ENCODE data around the gene HMOX1.

Gene HMOX1

DNA sequence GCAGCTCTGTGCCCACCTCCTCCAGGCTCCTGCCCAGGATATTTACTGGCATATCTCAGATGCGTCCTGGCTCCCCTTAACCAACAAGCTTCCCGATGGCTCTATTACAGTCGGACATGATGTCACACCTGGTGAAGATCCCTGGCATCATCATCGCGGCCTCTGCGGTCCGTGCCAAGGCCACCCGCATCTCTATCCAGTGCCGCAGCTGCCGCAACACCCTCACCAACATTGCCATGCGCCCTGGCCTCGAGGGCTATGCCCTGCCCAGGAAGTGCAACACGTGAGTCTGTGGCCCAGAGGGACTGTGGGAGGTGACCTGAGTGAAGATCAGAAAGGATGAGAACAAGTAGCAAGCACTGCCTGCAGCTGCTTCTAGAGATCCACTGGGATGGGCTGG is 25.5 kb downstream of the HMOX1 start:
- no peak for DNase-seq (ENCODE audit: low read depth)

- no peak for DNase-seq (ENCODE audit: low read depth)
Measured at GRCh38 chr22:35407362-35407761, 26.5 kb downstream of the HMOX1 start.

DNA sequence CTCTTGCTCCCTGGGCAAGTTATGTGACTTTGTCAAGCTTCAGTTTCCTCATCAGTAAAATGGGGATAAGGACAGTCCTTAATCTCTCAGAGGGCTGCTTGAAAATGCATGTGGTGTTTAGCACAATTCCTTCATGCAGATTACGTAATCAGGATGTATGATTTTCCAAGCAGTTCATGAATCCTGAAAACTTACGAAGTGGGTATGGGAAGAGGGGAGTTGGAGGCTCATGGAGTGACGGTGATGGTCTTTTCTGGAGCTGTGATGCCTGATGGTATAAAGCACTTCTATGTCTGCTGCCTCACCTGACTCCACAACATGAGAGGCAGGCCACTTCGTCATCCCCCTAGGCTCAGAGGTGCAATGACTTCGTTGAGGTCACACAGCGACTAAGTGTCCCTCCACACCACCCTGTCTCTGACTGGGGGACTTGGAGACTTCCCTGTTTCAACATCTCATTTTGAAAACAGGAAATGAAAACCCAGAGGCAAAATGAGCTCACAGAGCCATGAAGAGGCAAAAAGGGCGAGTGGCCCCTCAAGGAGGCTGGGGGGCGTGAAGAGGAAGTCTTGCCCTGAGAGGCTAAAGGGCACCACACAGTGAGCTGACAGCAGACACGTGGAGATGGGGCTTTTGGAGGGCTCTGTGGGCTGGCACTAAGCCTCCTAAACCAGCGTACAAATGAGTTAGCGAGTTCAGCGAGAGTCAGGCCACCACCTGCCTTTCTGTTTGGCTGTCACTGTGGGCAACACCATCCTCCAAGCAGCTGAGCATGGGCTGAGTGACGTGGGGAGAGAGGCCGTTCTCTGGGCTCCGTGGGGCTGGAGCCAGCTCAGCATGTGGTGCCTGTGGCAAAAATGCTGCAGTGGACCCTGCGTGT is 29.1 kb downstream of the HMOX1 start:
- DNase-seq (ENCODE audit: low read depth): no peak

GRCh38 chr22:35410663-35411034 is 29.8 kb downstream of the HMOX1 start:
- DNase-seq (ENCODE audit: low read depth): no peak

DNA sequence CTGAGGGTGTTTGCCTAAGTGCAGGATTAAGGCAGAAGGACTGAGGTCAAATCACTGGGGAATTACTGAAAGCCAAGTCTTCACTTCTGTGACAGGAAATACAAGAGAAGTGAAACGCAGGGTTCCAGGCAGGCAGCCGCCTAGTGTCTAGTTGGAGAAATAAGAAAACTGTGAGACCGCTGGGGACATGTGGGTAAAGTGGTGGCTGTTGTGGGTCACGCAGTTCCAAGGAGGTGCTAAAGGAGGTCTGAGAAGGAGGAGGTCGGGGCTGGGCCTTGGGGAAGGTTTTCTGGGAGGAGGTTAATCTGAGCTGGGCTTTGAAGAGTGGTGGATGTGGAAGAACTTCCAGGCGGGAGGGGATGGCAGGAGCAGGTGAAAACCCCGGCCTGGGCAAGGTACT is 30.2 kb downstream of the HMOX1 start:
- DNase-seq (ENCODE audit: low read depth): no peak

DNA sequence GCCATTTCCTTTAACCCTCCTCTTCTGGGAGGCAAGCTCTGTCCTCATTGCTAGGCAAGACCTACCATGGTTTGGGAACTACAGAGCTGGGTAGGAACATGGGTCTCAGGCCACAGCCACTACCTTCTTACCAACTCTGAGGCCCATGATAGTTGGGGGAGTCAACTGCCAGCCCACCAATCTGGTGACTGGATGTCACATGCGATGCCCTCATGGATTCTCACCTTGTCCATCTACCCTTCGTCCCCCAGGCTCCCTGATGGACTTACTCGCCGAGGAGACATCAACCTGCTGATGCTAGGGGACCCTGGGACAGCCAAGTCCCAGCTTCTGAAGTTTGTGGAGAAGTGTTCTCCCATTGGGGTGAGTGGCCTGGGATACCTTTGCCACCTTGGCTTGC is 32.7 kb downstream of the HMOX1 start:
- no peak for DNase-seq (ENCODE audit: low read depth)

GRCh38 chr22:35417606-35418005 is 36.7 kb downstream of the HMOX1 start:
- DNase-seq (ENCODE audit: low read depth): no peak

DNA sequence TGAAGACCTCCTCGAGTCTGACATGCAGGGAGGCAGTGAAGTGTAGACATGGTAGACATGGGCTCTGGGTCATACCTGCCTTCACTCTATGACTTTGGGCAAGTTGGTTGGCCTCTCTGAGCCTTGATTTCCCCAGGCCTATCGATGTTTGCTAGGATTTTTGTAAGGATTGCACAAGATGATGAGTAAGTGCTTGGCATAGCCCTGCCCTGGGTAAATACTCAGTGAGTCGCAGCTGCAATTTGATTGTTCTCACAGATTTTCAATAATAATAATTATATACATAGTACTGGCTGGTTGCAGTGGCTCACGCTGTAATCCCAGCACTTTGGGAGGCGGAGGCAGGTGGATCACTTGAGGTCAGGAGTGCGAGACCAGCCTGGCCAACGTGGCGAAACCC is 37.2 kb downstream of the HMOX1 start:
- no peak for DNase-seq (ENCODE audit: low read depth)

DNA sequence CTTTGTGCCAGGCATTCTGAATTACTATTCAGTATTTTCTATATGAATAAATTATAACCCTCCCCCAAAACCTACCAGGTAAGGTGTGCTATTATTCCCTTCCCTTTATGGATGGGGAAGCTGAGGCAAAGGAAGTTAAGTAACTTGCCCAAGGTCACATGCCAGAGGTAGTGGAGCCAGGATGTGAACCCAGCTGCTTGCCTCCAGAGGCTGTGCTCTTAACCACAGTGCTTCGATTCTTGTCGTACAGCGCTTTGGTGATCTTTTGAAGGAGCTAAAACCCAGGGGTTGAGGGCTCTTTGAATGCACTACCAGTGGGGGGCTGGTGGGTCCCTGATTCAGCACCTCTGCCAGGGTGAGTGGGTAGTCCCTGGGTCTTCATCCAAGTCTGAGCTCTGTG is 37.8 kb downstream of the HMOX1 start:
- DNase-seq (ENCODE audit: low read depth): no peak

DNA sequence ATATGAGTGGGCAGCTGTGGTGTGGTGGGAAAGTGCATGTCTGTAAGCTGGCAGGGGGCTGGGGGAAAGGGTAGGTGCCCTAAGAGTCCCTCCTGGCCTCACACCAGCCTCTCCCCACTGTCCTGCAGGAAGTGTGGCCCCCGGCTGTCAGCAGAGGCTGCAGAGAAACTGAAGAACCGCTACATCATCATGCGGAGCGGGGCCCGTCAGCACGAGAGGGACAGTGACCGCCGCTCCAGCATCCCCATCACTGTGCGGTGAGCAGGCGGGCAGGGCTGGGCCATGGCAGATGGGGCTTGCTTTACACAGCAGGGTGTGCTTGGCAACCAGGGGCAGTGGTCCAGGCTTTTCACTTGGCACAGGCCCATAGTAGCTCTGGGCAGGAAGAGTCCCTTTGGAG is 38.9 kb downstream of the HMOX1 start:
- no peak for DNase-seq (ENCODE audit: low read depth)

GRCh38 chr22:35421121-35421520 is 40.2 kb downstream of the HMOX1 start:
- DNase-seq (ENCODE audit: low read depth): no peak

DNA sequence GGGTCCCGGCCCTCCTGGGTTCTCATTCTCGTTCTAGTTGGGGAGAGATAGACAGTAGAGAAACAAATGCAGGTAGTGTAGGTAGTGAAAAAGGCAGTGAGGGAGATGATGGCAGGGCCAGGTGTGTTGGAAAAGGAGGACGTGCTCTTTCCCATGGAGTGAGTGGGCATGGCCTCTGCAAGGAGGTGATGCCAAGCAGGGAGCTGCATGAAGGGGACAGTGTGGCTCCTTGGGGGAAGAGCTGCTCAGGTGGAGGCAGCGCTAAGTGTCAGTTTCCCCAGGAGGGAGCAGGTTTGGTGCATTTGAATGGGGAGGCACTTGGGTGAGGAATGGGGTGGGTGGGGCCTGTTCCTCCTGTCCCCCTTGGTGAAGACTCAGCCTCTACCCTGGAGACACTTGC is 41.2 kb downstream of the HMOX1 start:
- DNase-seq (ENCODE audit: low read depth): no peak

GRCh38 chr22:35422936-35423335 is 42.0 kb downstream of the HMOX1 start:
- no peak for DNase-seq (ENCODE audit: low read depth)

DNA sequence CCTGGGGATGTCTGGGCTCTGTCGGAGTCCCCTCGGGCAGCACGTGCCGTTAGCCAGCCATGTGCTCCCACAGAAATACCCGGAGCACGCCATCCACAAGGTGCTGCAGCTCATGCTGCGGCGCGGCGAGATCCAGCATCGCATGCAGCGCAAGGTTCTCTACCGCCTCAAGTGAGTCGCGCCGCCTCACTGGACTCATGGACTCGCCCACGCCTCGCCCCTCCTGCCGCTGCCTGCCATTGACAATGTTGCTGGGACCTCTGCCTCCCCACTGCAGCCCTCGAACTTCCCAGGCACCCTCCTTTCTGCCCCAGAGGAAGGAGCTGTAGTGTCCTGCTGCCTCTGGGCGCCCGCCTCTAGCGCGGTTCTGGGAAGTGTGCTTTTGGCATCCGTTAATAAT is 43.2 kb downstream of the HMOX1 start:
- DNase-seq (ENCODE audit: low read depth): no peak

DNA sequence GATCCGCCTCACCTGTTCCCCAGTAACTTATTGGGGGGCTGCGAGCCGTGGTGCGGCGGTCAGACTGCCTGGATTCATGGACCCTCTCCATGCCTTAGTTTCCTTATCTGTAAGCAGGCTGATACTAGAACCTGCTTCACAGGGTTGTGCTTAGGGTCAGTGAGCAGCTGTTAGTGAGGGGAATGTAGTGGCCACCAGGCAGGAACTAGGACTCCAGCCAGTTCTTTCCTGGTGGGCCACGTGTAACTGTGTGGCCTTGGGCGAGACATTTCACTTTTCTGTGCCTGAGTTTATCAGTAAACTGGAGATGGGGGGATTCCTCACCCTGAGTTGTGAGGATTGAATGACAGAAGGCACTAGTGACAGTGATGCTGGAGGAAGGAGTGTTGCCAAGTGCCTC is 43.9 kb downstream of the HMOX1 start:
- no peak for DNase-seq (ENCODE audit: low read depth)

- DNase-seq (ENCODE audit: low read depth): no peak
Measured at GRCh38 chr22:35425546-35425945, 44.6 kb downstream of the HMOX1 start.

GRCh38 chr22:35425971-35426800 is 45.3 kb downstream of the HMOX1 start:
- DNase-seq (ENCODE audit: low read depth): no peak

DNA sequence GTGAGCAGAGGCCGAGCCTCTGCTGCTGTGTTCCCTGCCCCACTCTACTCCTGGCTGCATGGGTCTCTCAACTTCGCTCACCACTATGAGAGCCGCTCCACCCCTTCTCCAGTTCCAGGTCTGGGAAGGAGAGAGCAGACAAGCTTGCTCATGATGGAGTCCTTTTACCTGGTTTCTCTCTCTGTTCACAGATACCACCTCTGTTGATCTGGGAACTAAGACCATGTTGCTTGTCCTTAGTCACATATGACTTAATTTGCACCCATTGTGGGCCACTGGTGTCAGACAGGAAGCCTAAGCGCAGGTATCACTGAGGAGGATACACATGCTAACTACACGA is 45.9 kb downstream of the HMOX1 start:
- DNase-seq (ENCODE audit: low read depth): no peak

GRCh38 chr22:35430897-35431322 is 50.0 kb downstream of the HMOX1 start:
- peak; percentile 13 for DNase-seq (ENCODE audit: low read depth)

GRCh38 chr22:35431483-35432227 is 50.8 kb downstream of the HMOX1 start:
- no peak for DNase-seq (ENCODE audit: low read depth)

GRCh38 chr22:35432228-35432905 is 51.5 kb downstream of the HMOX1 start:
- DNase-seq (ENCODE audit: low read depth): no peak

DNA sequence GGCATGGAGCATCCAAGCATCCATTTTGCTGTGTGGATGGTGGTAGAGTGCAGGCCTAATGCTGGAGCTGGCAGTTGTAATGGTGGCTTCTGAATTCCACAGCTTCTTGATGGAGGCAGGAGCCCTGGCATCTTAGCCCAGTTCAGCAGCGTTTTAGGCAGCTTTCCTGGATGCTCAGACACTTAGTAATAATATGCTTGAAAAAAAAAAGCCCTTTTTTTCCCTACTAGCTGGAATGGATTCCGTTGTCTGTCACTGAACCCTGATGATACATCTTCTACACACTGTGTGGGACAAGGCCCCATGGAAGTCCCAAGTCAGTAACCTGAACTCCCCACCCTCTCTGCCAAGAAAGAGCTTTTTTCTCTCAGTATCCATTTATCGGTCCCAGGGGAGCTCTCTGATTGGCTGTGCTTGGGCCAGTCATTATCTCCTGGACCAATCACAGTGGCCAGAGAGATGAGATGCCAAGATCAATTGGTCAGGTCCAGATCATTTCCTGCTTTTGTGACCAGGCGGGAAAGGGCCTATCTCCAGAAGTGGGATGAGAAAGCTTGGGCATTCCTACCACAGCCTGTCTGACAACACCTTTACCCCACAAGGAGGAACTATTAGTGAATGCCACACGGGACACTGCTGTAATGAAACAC is 53.3 kb downstream of the HMOX1 start:
- no peak for DNase-seq (ENCODE audit: low read depth)

Measured in T-helper 22 cell (primary cell).